Kidney (tissue), 14 donors: Measurements from ENCODE around the gene MYMK. TPM values are rescaled to one million over a fixed set of nuclear protein-coding genes. Genes with fewer than 3 reads are reported as not detected.

Experiments used
- DNase-seq, 5 donors: peaks; one replicate each; pipeline ENCODE4 v3.0.0-alpha.2; 2013 to 2020
- FAIRE-seq: peaks from 2 replicates; lab custom pipeline; 2012; peaks lifted over from hg19 to GRCh38; lab: Jason Lieb, UNC
- H3K27ac ChIP-seq, 2 donors: one replicate each; pipeline ENCODE4 v1.7.0; 2013; ENCODE audit warnings: low read depth in 2 of 2, low read length in 2 of 2, inconsistent platforms in 1 of 2
- H3K27me3 ChIP-seq: one replicate; pipeline ENCODE4 v1.7.1; 2013; ENCODE audit warnings: low read length, inconsistent platforms; ENCODE audit not compliant: control insufficient read depth, insufficient read depth
- H3K36me3 ChIP-seq, 3 donors: one replicate each; pipeline versions ENCODE4 v1.7.0 to v1.7.1; 2013; ENCODE audit warnings: low read length in 3 of 3, control low read depth in 1 of 3, inconsistent platforms in 1 of 3; ENCODE audit not compliant: insufficient read depth in 3 of 3, control insufficient read depth in 2 of 3
- H3K4me1 ChIP-seq, 3 donors: one replicate each; pipeline versions ENCODE4 v1.7.0 to v1.7.1; 2013; ENCODE audit warnings: low read length in 3 of 3, inconsistent platforms in 1 of 3, low read depth in 1 of 3; ENCODE audit not compliant: control insufficient read depth in 2 of 3, insufficient read depth in 2 of 3
- H3K4me3 ChIP-seq, 3 donors: one replicate each; pipeline versions ENCODE4 v1.7.0 to v1.8.1; 2013; ENCODE audit warnings: low read length in 3 of 3, control low read depth in 1 of 3, inconsistent platforms in 1 of 3
- H3K9ac ChIP-seq, 3 donors: one replicate each; pipeline versions ENCODE4 v1.7.0 to v1.7.1; 2013; ENCODE audit warnings: low read length in 3 of 3, control low read depth in 1 of 3, inconsistent platforms in 1 of 3
- H3K9me3 ChIP-seq, 3 donors: one replicate each; pipeline versions ENCODE4 v1.7.0 to v1.7.1; 2013; ENCODE audit warnings: low read length in 3 of 3, control low read depth in 1 of 3, inconsistent platforms in 1 of 3; ENCODE audit not compliant: control insufficient read depth in 2 of 3, insufficient read depth in 1 of 3
- CTCF ChIP-seq: IDR thresholded peaks from 3 replicates; pipeline ENCODE4 v1.5.1; 2012; ENCODE audit warnings: mild to moderate bottlenecking, moderate library complexity, borderline replicate concordance; ENCODE audit not compliant: insufficient read depth; ENCODE audit errors: extremely low read depth
- intact Hi-C: fragments of 100-400 bp; cut with DNase I; formaldehyde crosslinking; loops from one replicate; pipeline ENCODE4 v1.11.1; 2022
- polyA plus RNA-seq: library from polyadenylated mRNA; stranded (reverse); fragments of 350-450 nt; fragmentation: Illumina TruSeq; extraction: RNeasy Lipid Tissue Mini Kit (QIAGEN cat#74804); gene quantifications from one replicate; pipeline ENCODE4 v1.2.3, GENCODE V29; 2014; ENCODE audit warnings: low read depth, low replicate concordance; ENCODE audit not compliant: insufficient read depth
- total RNA-seq: library from RNA; stranded (reverse); fragmentation: NEBNext Ultra II Directional; extraction: Animal tissue kit (Norgen Biotek cat#: 25700); gene quantifications from one replicate; pipeline ENCODE4 v1.2.1, GENCODE V29; 2021
- donor health status: control.
- donor health status: control.
- donor health status: control.
- donor health status: control.
- donor health status: control.
- donor health status: DM: yes; HTN: yes; CAD: no.
- donor health status: Normal renal cell carcinoma (clear cell type).

Gene MYMK
- total and polyA plus RNA-seq, 2 donors from 2014 or later, result not detected

GRCh38 chr9:133571896-133572595 is 47.3 kb upstream of the MYMK start:
- H3K4me3 ChIP-seq, result no peak overlapping the region
- H3K9ac ChIP-seq, result no peak overlapping the region
- H3K4me1 ChIP-seq, result peaks cover 0 to 2% (median 0%) of the 10 kb centered on the region in 3 donors
- DNase-seq (no peak), FAIRE-seq (no peak)
- no peak for TF ChIP-seq CTCF
- no peaks in the 10 kb centered on the region for H3K36me3 ChIP-seq
- no peaks in the 10 kb centered on the region for H3K27me3 ChIP-seq
- intact Hi-C loops, result no loop called here
- no peaks in the 10 kb centered on the region for H3K9me3 ChIP-seq
- no peak overlapping the region for H3K27ac ChIP-seq

GRCh38 chr9:133571391-133571890 is 46.7 kb upstream of the MYMK start:
- FAIRE-seq (no peak), DNase-seq (no peak)
- intact Hi-C loops, result no loop called here
- H3K9ac ChIP-seq, result no peak overlapping the region
- H3K36me3 ChIP-seq, result no peaks in the 10 kb centered on the region
- H3K27me3 ChIP-seq, result no peaks in the 10 kb centered on the region
- peaks cover 0 to 2% (median 0%) of the 10 kb centered on the region in 3 donors for H3K4me1 ChIP-seq
- TF ChIP-seq CTCF, result no peak
- no peak overlapping the region for H3K27ac ChIP-seq
- H3K4me3 ChIP-seq, result no peak overlapping the region
- H3K9me3 ChIP-seq, result no peaks in the 10 kb centered on the region

GRCh38 chr9:133570691-133571080 is 45.9 kb upstream of the MYMK start:
- Histone ChIP-seq H3K27ac (no peak overlapping the region), H3K36me3 (no peaks in the 10 kb centered on the region), H3K27me3 (no peaks in the 10 kb centered on the region), H3K4me1 (peaks cover 0 to 3% (median 0%) of the 10 kb centered on the region in 3 donors), H3K9me3 (no peaks in the 10 kb centered on the region), H3K4me3 (no peak overlapping the region), H3K9ac (no peak overlapping the region)
- no peak for TF ChIP-seq CTCF
- intact Hi-C loops, result no loop called here
- no peak for FAIRE-seq
- peak in 1 of 5 donors; percentile 46 for DNase-seq
